SHP77 (cell line): ENCODE results near the gene CAST.
A peak's percentile ranks its signal among the peaks of the same experiment; 100 is the strongest.

Experiments
- DNase-seq, 2 experiments: peaks; one replicate each; lab custom pipeline; 2025; lab: John Stamatoyannopoulos, UW

Gene CAST

DNA sequence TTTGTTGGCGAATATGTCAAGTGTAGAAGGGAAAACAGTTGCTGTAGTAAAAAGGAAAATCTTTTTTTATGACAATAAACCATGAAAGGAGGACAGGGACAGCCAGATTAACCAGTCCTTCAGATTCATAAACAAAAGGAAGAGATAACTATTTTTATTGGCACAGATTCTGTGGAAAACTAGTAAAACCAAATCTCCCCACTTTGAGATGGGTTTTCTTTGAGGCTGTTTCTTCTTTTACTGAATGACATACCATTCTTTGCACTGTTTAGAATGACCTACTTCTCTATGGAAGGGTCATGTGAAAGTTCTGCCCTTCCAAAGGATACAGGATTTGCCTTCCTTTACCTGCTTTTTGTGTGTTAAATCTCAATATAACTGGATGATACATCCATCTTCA is 13.7 kb downstream of the CAST start:
- DNase-seq, result no peak

DNA sequence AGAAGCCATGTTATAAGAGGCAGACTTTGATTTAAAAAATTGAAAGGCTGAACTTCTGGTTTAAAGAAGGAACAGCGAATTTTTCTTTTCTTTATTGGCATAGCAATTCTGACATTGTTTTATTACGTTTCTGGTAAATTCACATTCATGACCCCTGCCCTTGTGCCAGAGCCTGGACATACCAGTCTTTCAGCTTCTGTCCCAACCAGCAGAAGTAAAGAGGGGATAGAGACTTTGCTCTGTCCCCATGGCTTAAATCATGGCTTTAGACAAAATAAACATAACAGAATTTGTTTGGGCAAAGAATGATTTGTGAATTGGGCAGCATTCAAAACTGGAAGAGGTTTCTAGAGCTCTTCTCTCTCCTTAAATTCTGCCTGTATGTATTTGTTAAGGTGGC is 15.3 kb downstream of the CAST start:
- DNase-seq, result no peak

DNA sequence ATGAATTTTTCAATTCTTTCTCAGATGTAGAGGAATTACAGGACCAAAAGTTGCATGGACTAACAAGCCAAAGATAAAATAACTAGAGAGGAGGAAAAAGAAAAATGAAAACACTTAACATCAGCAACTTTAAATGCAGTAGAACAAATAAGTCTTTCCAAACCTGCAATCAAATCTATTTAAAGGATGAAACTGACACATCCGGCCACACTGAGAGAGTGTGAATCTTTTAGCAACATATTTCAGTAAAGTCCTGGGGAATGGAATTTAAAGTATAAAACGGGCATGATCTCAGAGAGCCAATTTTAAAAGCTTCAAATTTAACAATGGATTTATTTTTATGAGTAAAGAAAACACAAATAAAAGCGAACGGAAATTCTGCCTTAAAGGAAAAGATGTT is 17.1 kb downstream of the CAST start:
- no peak for DNase-seq

DNA sequence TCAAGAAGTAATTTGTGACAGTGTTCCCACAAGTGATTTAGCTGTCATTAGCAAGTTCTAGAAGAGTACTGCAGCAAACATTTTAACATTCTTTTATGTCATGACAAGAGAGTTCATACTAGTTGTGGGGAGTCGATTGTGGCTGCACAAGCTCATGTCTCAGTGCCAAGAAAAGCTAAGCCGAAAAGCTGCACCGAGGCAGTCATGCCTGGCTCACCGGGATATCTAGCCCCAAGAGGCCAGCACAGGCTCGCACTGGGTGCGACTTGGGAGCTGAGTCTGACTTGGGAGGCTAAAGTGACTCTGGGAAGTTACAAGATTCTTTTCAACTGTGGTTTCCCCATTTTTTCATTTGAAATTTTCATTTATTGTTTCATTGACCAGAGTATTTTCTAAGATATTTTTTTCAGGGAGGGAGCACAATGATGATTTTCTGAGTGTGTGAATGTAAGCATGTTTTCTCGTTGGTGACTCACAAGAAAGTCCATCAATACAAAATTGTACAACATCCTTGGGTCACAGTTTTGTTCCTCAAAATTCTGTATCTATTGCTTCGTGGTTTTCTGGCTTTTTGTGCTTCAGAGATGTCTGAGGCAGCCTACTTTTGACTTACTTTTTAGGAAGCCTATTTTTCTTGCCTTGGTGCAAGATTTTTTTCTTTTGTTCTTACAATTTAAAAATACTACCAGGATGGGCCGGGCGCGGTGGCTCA is 18.7 kb downstream of the CAST start:
- no peak for DNase-seq

DNA sequence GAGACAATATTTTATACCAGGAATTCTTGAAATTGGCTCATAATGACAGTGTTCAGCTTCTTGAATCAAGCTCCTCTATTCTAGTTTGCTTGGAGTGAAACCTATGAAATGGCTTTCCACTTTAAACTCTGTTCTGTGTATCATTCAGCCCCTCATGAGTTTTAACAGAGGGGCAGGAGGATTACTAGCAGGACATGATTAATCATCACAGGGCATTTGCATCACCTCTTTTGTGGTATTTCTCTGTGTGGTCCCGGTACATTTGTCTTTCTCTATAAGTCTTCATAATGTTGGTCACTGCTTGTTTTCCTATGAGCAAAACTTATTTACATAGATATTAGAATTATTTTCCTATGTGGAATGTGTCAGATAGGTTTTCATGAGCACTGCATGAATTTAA is 21.2 kb downstream of the CAST start:
- DNase-seq, result no peak

DNA sequence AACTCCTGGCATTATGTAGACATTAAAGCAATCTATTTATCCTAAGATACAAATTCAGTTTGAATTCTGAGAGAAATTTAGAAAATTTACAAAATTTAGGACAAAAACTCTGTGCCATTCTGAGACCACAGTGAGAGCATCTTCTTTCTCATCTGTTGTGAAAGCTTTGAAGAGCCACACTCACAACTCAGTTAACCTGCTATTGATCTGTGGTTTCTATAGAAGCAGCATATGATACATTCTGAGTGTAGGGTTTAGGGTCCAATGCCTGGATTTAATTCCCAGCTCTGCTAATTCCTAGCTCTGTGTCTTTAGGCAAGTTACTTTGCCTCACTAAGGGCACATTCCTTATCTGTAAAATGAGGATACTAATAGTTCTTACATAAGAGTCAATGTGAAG is 21.6 kb downstream of the CAST start:
- DNase-seq, result no peak

DNA sequence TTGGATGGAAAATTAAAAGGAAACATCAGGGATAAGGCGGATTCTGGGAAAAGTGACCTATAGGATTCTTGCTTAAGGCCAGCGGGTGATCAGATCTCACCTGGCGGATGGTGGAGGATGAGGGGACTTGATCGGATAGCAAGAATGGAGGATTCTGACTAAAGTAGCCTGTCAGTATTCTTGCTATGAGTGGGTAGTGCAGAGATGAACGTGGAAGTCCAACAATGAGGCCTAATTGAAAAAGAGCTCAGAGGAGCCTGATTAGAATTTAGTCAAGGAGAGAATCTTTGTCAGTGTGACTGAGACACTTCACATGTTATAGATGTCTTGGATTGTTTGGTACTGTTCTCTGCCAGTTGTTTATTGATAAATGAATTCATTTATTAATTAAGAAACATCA is 24.9 kb downstream of the CAST start:
- DNase-seq, result no peak

DNA sequence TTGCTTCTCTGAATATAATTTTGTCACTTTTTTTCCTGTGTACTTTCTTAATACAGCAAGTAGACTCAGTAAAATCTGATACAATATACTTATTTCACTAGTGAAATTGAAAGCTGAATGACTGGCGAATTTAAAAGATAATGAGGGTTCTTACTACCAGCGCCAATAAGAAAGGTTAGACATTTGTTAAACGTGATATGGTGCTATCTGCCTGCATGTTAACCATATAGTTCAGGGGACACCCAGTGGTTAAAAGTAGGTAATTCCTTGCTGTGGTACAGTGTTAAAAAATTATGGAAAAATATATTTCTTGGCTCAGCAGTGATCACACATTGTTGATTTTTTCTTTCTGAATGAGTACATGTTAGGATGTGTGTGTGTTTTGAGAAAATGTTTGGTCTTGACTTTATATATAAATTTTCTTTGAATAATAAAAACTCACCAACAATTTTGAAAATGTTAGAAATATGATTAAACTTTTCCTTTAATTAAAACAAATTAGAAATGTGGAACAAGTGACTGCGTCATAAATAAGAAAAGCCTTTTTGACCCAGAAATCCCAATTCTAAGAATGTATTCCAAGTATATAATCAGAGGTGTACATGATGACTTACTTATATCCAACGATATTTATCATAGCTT is 25.8 kb downstream of the CAST start:
- peak; percentile 10 to 46 for DNase-seq

DNA sequence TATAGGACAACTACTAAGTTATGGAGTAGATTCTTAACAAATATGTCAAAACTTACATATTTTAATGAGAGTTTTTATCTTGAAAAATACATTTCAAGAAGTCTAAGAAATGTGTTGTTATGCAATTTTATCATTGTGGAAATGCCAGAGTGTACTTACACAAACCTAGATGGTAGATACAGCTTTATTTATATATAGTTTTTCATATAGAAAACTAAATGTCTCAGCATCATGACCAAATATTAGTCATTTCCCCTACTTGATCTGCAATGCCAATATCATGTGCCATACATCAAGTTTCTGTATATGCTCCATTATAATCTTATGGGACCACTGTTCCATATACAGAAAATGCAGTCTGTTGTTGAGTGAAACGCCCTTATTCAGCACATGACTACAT is 28.7 kb downstream of the CAST start:
- DNase-seq, result no peak

DNA sequence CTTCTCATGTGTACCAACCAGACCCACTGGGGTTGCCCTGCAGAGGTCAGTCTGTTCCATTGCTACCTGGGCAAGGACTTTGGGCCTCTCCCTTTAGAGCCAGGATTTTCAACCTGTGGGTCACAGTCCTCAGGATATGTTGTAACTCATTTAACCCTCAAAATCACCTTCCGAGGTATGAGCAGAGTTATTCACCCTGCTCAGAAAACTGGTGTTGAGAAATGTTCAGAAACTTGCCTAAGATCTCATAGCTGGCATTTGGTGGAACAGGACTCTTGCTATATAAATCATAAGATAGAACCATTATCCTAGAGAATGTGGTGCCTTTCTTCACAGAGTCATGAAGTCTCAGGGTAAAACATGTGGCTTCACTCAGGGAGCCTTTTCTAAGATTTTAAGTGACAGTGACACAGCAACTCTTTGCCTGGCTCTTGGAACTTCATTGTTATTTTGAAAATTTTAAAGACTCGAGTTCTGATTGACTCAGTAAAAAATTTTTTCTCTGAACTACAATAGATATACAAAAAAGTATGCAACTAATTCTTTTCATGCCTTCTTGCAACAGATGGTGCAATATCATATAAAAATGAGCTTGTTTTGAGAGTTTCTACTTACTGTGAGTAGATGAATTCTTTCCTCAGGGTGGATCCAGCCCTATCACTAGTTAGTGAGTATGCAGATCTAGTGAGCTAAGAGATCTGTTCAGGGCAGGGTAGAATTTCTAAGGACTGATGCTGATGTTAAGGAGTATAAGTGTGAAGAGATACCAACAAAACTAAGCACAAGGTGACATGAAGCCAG is 29.5 kb downstream of the CAST start:
- no peak for DNase-seq

DNA sequence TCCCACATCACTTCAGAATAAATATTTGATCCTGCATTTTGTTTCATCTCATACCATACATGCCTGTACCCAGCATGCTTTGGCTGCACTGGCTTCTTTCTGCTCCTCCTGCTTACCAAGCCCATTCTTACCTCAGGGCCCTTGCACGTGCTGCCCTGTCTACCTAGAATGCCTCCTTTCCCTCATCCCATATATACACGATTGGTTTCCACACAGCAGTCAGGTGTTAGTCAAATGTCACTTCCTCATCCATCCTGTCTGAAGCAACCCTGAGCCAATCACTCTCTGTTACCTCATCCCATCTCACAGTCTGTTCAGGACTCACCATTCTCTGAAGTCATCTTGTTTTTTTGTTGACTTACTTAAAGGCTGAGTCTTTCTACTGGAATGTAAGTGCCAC is 30.3 kb downstream of the CAST start:
- no peak for DNase-seq

DNA sequence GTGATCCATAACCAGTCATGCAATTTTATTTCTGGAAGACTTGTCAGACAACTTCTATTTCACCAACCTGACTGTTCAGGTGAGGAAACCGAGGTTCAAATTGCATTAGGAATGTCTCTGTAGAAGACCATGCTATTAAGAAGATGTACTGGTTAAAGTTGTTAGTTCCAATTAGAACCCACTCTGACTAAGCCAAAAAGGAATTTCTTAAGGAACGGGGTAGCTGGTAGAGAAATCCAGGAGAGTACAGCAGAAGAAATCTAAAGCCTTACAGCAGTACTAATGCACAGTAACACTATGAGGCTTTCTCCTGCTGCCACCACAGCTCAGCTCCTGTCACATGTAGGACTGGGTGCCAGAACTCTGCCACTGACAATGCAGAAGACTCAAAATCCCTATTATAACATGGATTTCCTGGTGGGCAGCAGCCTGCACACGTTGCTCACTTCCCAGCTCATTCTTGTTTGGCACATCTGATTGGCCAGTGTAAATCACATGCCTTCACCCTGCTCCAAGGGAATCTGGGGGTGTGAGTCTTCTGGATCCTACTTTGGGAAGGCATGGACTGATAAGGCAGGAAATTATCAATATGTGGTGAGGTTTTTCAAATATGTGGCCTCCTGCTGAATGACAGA is 37.1 kb downstream of the CAST start:
- DNase-seq, result no peak

DNA sequence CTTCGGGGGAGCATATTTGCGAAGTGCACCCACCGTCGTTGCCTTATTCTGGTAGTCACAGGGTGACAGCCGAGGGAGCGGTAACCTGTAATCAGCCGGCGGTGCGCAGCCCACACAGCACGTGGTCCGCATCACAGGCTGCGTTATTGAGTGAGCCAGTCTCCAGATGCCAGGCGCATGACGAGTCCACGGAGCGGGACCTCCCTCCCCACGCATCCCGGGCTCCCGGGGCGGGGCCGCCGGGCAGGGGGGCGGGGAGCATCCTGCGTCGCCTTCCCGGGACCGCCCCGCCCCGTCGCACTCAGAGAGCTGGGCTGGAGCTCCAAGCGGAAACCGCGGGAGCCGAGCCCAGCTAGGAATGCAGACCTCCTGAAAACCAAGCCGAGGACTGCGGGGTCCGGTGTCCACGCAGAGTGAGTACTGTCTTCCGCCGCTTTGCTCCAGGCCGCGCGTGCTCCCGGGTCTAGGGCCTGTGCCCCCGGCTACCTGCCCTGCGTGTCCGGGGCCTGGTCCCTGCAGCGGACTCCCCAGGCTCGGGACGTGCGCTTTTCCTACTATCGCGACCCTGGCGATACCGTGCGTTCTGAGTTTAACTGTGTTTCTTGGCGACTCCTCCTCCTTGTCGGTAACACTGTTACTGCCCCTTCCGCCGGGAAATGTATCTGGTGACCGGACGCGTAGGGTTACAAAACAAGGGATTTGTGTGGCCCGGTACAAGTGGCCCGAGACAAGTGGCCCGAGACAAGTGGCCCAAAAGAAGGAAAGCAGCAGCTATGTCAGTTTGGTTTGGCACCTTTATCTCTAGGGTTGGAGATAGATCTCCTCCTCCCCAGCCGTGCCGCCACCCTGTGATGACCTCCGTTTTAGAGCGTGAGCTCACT is 40.6 kb downstream of the CAST start:
- peak; percentile 74 to 81 for DNase-seq

DNA sequence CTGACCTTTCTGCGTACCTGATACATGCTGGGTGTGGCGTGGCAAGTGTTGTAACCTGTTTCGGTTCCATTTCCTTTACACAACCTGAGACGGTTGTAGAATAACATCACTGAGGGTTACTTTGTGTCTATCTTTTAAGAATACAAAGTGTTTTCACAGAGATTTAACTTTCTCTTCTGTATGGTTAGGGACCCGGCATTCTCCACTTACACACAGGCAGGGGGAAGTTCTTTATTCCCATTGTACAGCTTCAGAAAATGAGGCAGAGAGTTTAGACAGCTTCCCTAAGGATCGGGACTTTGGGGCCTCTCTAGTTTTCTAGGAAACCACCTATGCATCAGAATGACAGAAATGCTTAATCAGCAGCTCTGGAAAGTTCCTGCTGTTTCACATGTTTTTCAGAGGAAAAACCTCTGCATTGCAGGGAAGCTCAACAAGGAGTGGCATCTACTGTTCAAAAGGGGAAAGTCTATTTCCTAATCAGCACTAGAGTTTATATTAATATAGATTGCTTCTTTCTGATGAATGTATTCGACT is 41.3 kb downstream of the CAST start:
- DNase-seq, result no peak

DNA sequence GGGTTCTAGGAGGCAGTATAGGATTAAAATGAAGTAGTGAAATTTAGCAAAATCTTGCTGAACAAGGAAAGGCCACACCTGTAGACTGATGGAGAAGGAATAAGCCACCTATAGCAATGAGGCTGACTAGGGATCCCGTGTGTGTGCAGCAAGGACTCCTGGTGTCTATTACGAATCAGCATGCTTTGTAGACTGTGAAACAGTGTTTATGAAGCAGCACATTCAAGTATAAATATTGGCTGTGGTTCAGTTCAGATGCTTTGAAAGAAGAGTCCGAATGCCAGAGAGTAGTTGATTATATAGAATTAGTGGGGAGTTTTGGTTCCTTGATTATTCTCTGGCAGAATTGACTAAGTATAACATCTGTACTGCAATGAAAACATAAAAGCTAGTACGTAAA is 41.8 kb downstream of the CAST start:
- no peak for DNase-seq

DNA sequence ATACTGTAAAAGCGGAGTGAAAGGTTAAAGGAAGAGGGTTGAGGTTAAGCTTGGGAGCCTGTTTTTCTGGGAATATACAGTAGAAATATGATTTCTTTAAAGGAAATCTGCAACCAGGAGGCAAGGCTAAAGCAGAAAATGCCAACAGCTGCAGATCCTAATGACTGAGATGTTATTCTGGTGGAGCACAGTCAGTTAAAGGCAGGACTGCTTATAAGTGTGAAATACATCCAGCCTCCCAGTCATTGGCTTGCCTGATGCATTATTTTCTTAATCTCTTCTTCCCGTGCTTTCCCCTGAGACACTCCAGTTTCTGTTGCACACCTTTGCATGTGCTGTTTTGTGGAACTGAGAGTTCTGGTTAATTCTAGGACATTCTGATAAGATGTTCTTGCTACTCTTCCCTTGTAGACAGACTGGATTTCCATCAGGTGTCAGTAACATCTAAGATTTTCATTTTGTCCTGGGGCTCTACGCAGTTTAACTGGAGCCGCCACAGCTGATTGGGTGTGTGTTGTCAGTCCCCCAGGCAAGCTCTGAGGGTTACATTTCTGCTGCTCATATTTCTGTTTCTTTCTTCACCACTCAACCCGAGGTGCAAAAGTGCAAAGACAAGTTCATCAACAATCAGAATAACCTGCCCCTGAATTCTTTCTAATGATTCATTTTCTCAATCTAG is 44.4 kb downstream of the CAST start:
- no peak for DNase-seq

DNA sequence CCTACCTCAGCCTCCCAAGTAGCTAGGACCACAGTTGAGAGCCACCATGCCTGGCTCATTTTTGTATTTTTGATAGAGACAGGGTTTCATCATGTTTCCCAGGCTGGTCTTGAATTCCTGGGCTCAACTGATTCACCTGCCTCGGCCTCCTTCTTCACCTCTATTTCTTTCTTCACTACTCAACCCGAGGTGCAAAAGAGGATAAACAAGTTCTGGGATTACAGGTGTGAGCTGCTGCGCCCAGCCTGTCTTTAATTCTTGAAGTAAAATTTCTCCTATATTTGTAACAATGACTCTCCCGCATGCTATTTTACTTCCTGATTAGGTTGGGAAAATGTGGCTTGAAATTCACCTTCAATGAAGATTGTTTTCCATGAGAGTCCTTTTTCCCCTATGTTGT is 46.4 kb downstream of the CAST start:
- DNase-seq, result no peak

DNA sequence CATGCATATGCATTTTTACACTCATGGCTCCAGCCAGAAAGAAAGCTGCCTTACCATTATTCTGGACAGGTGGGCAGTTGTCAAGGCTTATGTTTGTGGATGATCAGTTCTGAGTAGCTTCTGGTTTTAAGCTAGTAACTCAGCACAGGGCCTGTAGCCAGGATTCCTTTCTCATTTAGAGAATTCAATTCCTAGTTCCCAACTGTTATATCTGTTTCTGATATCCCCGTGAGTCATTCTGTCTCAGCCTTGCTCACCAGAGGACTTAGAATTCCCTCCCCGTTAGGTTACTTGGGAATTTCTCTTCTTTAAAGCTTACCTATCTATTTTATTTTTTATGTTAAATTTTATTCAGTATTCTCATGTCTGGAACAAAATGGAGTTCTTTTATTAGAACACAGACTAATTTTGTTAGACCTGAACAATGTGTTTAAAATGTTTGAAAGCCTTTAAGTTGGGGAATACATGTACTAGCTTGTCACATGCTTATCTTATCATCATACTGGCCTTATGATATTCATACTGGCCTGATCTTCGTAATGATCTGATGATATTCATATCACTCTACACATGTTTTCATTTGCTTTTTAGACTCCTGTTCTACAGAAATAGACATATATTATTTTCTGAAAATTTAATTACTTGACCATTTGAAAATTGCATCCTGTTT is 47.1 kb downstream of the CAST start:
- no peak for DNase-seq

DNA sequence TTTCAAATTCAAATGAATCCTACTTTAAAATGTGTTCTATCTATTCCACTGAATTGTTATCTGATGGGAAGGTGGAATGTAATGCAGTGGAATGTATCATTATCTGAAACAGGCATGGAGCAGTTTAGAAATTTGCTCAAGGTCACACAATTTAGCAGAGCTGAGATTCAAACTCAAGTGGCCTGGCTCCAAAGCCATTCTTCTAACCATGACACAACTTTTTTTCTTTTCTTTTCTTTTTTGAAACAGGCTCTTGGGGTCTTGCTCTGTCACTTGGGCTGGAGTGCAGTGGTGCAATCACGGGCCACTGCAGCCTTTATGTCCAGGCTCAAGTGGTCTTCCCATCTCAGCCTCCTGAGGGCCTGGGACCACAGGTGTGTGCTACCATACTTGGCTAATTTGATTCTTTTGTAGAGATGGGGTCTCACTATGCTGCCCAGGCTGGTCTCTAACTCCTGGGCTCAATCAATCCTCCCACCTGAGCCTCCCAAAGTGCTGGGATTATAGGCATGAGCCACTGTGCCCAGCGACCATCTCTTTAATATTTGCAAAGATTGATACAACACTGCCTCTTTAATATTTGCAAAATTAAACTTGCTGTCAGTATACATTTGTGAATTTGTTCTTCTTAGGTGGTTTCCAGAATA is 50.0 kb downstream of the CAST start:
- no peak for DNase-seq

DNA sequence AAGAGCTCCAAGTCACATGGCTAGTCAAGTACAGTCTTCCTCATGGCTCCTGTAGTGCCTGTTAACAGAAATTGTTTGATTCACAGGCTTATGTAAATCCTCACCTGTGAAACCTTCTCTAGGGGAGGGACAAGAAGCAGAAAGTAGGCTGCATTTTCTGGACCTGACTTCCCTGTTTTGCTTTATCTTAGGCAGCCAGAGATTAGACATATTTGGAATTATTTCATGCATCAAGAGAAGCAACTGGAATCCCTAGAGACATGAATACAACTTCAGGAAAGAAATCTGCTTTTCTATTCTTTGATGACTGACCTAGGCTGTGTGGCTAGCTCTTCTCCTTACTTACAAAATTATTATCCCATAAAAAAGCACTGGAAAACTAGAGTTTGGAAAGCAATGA is 52.3 kb downstream of the CAST start:
- DNase-seq, result no peak
